Stimulated activated CD8-positive, alpha-beta memory T cell treated with anti-CD3 and anti-CD28 coated beads, Interleukin-12 subunit alpha, Interleukin-12 subunit beta, amount 100 ng/mL, for 1 hour (primary cell): ENCODE measurements around the gene TSPEAR.
"Not testable (repeated sequence)": the region's sequence is repeated elsewhere in the genome, so short reads cannot be mapped to it uniquely, and the experiment has no call there.

Experiments
- DNase-seq: peaks from one replicate; pipeline ENCODE4 v3.0.0-alpha.2; 2020; ENCODE audit warnings: low read depth

The TSPEAR gene

GRCh38 chr21:44585892-44586291 lies 125.5 kb downstream of the TSPEAR start:
- no peak for DNase-seq

DNA sequence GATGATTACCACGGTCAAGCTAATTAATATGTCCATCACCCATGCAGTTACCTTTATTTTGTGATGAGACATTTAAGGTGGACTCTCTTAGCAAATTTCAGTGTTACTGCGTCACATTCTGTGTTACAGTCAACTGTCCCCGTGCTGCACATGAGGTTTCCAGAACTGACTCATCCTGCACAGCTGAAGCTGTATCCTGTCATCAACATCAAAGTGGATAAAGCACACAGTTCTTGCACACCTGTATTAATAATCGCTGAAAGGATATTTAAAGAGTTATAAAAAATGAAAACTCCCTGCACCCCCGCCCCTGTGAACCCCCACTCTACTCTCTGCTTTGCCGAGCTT lies 127.6 kb downstream of the TSPEAR start:
- DNase-seq: no peak

DNA sequence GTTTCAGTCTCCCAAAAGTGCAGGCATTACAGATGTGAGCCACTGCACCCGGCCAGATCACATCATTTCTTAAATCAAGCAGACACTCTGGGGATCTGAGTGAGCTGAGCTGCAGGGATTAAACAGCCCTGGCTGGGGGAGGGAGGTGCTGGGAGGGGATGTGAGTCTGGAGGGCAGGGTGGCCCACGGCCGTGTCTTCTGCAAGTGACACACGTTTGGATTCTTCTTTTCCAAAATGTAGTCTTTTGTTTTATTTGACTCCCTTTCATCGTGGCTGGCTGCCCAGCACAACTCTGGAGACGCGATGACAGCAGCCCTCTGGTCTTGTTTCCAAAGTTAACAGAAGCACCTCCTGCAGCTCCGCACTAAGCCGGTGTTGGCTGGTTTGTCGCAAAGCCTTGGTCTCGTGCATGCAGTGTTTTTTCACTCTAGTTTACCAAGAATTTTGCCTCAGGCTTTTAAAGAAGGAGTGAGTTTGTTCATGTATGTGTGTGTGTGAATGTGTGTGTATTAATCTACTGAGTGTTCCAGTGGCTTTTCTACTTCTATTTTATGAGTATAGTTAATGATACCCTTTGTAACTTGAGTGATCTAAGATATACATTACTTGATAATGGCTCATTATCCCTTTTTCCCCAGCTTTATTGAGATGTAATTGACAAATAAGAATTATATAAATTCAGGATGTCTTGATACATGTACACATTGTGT lies 128.1 kb downstream of the TSPEAR start:
- no peak for DNase-seq

DNA sequence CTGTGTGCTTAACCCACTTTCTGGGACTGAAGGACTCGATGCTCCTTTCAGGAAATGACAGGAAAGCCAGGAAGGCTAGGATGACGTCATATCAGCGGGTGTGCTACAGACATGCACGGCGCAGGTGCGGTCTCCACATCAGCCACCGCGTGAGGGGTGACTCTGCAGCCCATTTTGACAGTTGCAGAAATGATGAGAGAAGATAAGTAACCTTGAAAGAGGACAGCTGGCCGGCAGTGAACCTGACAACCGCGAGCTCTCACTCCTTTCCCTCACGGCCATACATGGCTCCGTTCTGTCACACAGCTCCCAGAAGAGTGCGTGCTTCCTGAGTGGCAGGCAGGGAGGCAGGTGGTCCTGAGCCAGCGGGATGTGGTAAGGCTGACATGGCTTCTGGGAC lies 129.3 kb downstream of the TSPEAR start:
- DNase-seq: no peak

DNA sequence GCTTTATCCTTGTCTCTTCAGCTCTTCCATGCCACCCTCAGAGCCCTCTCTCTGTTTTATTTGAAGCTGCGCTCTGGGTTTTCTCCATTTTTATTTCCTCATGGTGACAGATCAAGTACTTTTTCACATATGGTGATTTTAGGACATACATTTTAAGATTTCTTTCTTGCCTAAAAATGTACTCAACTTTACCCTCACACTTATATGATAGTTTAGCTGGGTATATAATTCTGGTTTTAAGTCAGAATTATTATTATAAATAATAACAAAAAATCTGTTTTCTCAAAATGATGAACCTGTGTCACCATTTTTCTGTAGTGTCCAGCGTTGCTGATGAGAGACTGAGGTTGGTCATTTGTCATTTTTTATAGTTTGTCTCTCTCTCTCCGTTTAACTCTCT lies 130.2 kb downstream of the TSPEAR start:
- no peak for DNase-seq

GRCh38 chr21:44580231-44580821 lies 131.0 kb downstream of the TSPEAR start, which contains the start of gene KRTAP10-5:
Gene KRTAP10-5, minus strand, starts transcription at chr21:44580604. Its CDS starts 26 bp downstream, at chr21:44580578.
- DNase-seq: not testable (repeated sequence)

- no peak for DNase-seq
These were observed 131.6 kb downstream of the TSPEAR start for GRCh38 chr21:44579833-44580144.

DNA sequence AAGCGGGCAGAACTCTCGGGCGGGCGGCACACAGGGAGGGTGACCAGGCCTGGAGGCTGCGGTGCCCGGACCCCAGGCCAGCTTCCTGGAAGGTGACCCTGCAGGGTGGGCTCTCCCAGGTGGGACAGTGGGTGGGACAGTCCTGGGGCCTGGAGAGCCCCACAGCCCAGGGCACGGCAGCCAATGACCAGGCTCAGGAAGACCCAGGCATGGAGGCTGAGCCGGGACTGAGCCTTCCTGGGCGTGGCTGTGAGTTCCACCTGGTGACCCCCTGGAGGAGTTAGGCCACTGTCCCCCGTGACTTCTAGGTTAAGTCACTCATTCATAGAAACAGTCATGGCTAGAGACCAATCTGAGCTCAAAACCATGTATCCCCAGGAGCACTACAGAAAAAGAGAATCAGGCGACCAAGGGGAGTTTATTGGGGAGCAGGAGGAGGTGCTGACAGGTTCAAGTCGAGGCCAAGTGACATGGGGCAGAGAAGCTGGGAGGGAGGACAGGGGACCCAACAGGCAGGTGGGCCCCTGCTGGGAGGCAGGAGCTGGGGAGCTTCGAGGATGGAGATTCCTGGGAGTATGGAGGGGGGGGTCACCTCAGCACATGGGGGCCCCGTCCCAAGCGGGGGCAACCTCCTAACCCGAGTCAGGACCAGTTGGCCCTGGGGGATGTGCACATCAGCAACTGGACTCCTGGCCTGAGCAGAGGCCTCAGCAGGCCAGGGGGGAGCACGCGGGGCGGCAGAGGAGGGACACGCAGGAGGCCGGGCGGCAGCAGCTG lies 132.1 kb downstream of the TSPEAR start:
- no peak for DNase-seq

DNA sequence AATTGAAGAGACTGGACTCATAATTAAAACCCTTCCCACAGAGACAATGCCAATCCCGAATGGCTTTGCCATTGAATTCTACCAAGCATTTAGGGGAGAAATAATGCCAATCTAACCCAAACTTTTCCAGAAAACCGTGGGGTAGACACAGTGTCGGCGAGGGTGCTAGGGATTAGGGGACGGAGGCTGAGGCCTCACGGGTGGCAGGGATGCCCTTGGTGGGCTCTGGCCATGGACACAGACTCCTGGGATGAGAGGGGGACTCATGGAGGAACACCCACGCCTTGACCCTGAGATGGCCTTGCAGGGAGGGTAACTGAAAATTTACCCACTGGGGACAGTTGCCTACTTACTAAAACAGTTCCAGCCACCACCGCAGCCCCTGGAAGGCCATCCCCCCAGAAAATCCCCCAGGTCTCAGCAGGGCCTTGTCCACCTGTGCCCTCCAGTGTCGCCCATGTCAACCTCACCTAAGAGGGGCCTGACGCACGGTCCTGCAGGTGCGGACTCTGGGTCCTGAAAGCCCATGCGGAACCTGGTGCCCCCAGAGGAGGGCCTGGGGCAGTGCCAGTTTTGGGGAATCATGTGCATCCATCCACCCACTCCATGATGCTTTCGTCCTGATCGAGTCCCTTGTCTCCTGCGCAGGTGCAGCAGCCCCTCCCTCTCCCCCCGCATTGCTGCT lies 132.9 kb downstream of the TSPEAR start:
- no peak for DNase-seq

GRCh38 chr21:44576025-44576420 lies 135.3 kb downstream of the TSPEAR start:
- DNase-seq: no peak

DNA sequence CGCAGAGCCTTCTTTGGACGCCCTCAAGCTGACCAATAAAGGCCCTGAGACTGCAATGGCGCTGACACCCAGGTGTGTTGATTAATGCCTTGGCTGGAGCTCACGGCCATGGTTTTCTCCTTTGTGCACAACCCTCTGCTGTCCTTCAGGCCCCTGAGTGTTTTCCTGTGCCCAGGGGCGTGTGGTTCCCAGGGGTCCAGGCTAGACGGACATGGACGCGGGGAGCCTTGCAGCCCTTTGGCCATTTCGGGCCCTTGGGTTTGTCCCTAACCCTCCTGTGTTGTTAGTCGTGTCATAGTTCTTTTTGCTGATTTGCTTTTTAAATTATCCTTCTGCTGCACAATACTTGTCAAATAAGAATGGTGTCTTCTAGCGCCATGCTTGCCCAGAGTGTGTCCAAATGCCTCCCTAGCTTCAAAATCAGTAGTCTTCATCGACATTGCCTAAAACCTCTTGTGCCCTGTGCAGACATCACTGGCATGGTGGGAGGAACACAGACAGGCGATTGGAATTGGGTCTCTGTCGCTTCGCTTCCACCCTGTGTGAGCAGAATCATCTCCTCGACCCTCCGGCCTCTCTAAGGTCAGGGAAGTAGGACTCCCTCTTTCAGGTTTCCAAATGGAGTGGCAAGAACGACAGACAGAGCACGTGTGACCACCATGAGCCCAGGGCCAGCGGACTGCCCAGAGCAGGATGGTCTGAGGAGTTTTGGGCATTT lies 135.9 kb downstream of the TSPEAR start:
- no peak for DNase-seq

DNA sequence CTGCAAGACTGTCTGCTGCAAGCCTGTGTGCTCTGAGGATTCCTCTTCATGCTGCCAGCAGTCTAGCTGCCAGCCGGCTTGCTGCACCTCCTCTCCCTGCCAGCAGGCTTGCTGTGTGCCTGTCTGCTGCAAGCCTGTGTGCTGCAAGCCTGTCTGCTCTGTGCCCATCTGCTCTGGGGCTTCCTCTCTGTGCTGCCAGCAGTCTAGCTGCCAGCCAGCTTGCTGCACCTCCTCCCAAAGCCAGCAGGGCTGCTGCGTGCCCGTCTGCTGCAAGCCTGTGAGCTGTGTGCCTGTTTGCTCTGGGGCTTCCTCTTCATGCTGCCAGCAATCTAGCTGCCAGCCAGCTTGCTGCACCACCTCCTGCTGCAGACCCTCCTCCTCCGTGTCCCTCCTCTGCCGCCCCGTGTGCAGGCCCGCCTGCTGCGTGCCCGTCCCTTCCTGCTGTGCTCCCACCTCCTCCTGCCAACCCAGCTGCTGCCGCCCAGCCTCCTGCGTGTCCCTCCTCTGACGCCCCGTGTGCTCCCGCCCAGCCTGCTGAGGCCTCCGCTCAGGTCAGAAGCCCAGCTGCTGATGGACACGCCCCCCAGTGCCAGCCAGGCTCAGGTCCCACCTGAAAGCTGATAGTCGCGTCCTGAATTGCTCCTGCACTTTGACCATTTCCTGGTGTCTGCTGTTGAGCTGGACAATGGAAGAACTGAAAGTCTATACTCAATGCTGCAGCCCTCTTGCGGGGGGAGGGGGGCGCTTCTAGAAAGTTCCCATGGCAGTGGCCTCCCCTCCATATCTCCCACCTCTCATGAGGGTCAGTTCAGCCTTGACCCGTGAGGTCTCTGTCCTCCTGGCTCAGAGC lies 136.7 kb downstream of the TSPEAR start:
- no peak for DNase-seq

GRCh38 chr21:44573630-44574456 lies 137.5 kb downstream of the TSPEAR start, which contains the start of gene KRTAP10-4:
Gene KRTAP10-4, plus strand, starts transcription at chr21:44573729. Its CDS starts 30 bp downstream, at chr21:44573759.
- DNase-seq: not testable (repeated sequence)

- DNase-seq: no peak
These were observed 138.3 kb downstream of the TSPEAR start for GRCh38 chr21:44572959-44573583.

GRCh38 chr21:44571844-44572782 lies 139.3 kb downstream of the TSPEAR start:
- no peak for DNase-seq

GRCh38 chr21:44571296-44571695 lies 140.1 kb downstream of the TSPEAR start:
- DNase-seq: no peak

DNA sequence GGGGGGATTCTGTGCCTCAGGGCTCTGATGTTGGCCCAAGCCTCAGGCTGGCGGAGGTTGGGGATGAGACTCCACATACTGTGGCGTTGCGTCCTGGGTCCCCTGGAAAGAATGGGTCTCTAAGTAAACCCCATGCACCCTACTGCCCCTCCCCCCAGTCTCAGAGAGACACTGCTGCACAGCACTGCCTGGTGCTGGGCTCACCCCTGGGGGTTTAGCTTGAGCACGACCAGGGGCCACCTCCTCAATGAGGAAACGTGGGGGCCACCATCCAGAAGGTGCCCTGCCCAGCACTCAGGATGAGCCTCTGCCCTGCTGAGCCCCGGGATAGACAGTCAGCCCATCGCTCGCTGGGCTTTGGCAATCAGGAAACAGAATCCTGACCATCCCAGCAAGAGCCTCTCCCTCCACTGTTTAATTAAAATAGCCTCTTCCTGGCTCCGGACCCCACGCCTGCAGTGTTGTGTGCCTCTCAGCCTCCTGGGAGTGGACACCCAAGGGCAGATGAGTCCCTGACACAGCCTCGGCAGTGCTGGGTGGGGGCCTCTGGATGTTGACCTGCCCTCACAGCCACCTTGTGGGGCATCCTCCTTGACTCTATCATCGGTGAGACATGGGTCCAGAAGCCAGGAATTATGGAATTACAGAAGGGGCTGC lies 141.4 kb downstream of the TSPEAR start:
- DNase-seq: no peak
